ENCODE results near the gene CPNE1. TPM values are rescaled to one million over a fixed set of nuclear protein-coding genes. Genes with fewer than 3 reads are reported as not detected.
A peak's percentile ranks its signal among the peaks of the same experiment; 100 is the strongest.
"Not testable (repeated sequence)": the region's sequence is repeated elsewhere in the genome, so short reads cannot be mapped to it uniquely, and the experiment has no call there.

The CPNE1 gene
- polyA plus RNA-seq, 6 donors from 2014 or later = 178 to 542 (median 337) TPM

- not testable (repeated sequence) for H3K27me3 Mint-ChIP-seq; H3K4me3 Mint-ChIP-seq; ATAC-seq (ENCODE audit: low read depth in 2 of 2); H3K9me3 Mint-ChIP-seq; H3K4me1 Mint-ChIP-seq; H3K27ac Mint-ChIP-seq; DNase-seq
- H3K36me3 Mint-ChIP-seq = peaks cover 9 to 10% of the 10 kb centered on the region in 2 donors
These were observed 20.7 kb upstream of the CPNE1 start for GRCh38 chr20:35685368-35685767.

DNA sequence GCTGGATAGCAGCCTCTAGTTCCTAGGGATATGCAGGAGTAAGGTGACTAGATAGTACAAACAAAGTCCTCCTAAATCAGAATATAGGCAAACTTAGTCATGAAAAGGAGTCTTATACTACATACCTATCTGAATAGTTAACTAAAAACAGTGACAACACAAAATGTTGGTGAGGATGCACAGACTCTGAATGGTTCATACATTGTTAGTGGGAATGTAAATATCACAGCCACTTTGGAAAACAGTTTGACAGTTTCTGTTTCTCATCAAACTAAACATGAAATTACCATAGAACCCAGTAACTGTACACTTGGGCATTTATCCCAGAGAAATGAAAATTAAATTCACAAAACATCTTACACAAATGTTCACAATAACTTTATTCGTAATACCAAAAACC, 17.3 kb upstream of the CPNE1 start:
- no peaks in the 10 kb centered on the region for H3K27me3 Mint-ChIP-seq
- H3K36me3 Mint-ChIP-seq = peaks cover 0 to under 1% of the 10 kb centered on the region in 2 donors
- no peak overlapping the region for H3K4me3 Mint-ChIP-seq
- peaks cover 8 to 16% (median 15%) of the 10 kb centered on the region in 3 donors for H3K4me1 Mint-ChIP-seq
- H3K9me3 Mint-ChIP-seq = no peaks in the 10 kb centered on the region
- peak overlapping the region in 1 of 6 donors; percentile 26 for H3K27ac Mint-ChIP-seq
- DNase-seq (no peak), ATAC-seq (ENCODE audit: low read depth in 2 of 2) (no peak)

DNA sequence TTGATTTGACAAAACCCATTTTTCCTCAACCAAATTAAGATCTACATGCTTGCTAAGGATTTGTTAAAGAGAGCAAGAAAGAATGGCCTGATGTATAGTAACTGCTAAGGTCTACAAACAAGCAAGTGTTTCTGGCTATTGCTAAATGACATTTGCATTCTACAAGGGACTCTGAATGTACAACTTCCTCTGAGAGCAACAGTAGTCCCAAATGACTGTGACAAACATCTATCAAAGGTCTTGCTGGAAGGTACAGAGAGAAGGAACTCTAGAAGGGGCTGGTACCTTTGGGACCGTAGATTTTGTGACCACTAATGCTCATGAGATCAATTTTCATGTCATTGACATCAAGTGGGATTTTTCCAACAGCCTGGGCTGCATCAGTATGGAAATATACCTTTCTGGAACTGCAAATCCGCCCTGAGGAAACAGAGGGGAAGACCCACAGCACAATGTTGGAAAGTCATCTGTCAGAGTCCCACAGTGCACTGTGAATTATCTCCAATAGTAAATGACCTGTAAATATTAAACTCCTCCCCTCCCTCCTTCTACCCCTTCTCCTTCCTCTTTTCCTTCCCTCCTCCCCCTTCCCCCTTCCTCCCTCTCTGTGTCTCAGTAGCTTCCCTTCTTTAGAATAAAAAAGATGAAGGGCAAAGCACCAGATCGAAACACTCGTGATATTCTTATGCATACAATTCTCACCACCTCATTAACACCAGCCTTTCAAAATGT, 15.9 kb upstream of the CPNE1 start:
- DNase-seq (no peak), ATAC-seq (ENCODE audit: low read depth in 2 of 2) (peak; percentile 27 to 44)
- H3K4me1 Mint-ChIP-seq = peaks cover 8 to 16% (median 15%) of the 10 kb centered on the region in 3 donors
- no peaks in the 10 kb centered on the region for H3K9me3 Mint-ChIP-seq
- peak overlapping the region; percentile 12 to 89 (median 50) for H3K27ac Mint-ChIP-seq
- no peaks in the 10 kb centered on the region for H3K27me3 Mint-ChIP-seq
- H3K36me3 Mint-ChIP-seq = no peaks in the 10 kb centered on the region
- H3K4me3 Mint-ChIP-seq = no peak overlapping the region

DNA sequence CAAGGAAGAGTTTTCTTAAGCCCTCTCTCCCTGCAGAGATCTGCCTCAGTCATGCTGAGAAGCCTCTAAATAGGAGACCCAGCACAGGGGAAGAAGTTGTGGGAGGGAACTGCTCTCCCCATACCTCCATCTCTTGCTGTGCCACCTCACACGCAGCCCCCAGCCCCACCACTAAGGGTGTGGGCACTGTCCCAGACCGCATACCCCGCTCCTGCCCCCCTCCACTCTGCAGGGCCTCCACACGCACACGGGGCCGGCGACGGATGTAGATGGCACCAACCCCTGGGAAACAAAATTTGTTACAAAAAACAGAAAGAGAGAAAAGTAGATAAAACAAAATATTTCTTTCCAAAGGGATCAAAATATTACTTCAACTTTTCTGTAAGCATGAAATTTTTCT, 10.2 kb upstream of the CPNE1 start:
- peaks cover 15 to 23% of the 10 kb centered on the region in 2 donors for H3K36me3 Mint-ChIP-seq
- no peak overlapping the region for H3K4me3 Mint-ChIP-seq
- H3K9me3 Mint-ChIP-seq = no peaks in the 10 kb centered on the region
- H3K27ac Mint-ChIP-seq = no peak overlapping the region
- H3K4me1 Mint-ChIP-seq = peaks cover 0 to 2% (median 1%) of the 10 kb centered on the region in 3 donors
- ATAC-seq (ENCODE audit: low read depth in 2 of 2) (no peak), DNase-seq (no peak)
- H3K27me3 Mint-ChIP-seq = no peaks in the 10 kb centered on the region

- Mint-ChIP-seq H3K9me3 (no peaks in the 10 kb centered on the region), H3K27me3 (no peaks in the 10 kb centered on the region), H3K4me3 (peak overlapping the region in 1 of 8 donors; percentile 1), H3K27ac (no peak overlapping the region), H3K36me3 (peaks cover 23 to 33% of the 10 kb centered on the region in 2 donors), H3K4me1 (no peaks in the 10 kb centered on the region)
- DNase-seq (no peak), ATAC-seq (ENCODE audit: low read depth in 2 of 2) (no peak)
These were observed 9.2 kb upstream of the CPNE1 start for GRCh38 chr20:35673884-35674283.

GRCh38 chr20:35669681-35670080, 5.0 kb upstream of the CPNE1 start:
- ATAC-seq (ENCODE audit: low read depth in 2 of 2) (no peak), DNase-seq (no peak)
- no peak overlapping the region for H3K4me3 Mint-ChIP-seq
- peaks cover 4 to 7% (median 5%) of the 10 kb centered on the region in 3 donors for H3K4me1 Mint-ChIP-seq
- peaks cover 30 to 38% of the 10 kb centered on the region in 2 donors for H3K36me3 Mint-ChIP-seq
- H3K27me3 Mint-ChIP-seq = no peaks in the 10 kb centered on the region
- no peaks in the 10 kb centered on the region for H3K9me3 Mint-ChIP-seq
- H3K27ac Mint-ChIP-seq = no peak overlapping the region

GRCh38 chr20:35669221-35669620, 4.5 kb upstream of the CPNE1 start:
- Mint-ChIP-seq H3K4me1 (peaks cover 6 to 7% (median 7%) of the 10 kb centered on the region in 3 donors), H3K27me3 (no peaks in the 10 kb centered on the region), H3K9me3 (no peaks in the 10 kb centered on the region), H3K27ac (peak overlapping the region in 1 of 6 donors; percentile 49), H3K36me3 (peaks cover 30 to 38% of the 10 kb centered on the region in 2 donors), H3K4me3 (no peak overlapping the region)
- DNase-seq (no peak), ATAC-seq (ENCODE audit: low read depth in 2 of 2) (no peak)

DNA sequence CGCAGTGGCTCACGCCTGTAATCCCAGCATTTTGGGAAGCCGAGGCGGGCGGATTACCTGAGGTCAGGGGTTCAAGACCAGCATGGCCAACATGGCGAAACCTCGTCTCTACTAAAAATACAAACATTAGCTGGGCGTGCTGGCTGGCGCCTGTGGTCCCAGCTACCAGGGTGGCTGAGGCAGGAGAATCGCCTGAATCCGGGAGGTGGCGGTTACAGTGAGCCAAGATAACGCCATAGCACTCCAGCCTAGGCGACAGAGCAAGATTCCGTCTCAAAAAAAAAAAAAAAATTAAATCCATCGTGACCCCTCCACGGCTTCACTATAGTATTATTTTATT, 1.2 kb upstream of the CPNE1 start:
- DNase-seq = no peak

DNA sequence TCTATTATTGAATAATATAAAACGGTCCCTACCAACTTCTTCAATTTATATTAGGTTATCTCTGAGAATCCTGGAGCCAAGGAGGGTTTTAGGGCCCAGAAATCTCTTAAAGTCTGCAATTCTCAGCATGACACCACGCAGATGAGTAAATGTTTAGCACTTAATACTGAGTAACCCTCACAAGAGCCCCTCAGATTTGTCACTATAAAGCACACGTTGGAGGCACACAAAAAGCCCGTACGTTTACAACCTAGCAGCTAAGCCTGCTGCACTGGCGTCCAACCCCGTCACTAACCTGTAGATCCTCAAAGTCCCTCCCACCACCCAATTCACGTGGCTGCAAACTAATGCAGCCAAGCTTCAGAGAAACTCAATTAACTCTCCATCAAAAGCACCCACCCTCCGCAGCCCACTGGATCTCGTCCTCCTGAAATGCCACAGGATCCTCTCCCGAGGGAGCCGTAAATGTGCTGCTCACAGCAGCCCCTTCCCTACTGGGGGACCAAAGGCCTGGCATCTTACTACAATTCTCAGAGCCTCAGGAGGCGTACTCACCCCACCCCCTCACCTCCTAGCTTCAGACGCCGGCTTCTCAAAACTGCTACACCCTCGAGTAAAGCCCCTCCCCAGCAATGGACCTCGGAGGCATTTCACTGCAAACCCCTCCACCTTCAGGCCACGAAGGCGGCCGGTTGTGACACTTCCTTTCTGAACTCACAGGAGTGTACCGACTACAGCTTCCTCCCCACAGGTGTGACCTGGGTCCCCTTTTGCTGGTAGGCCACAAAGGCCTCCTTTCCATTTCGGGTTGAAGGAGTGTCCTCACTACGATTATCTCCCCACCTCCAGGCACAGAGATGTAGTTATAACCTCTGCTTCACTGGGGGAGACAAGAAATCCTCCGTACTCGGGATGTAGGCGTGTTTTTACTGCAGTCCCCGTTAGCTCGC, 909 bp downstream of the CPNE1 start:
- peak; percentile 79 for DNase-seq
- peaks cover 5 to 6% of the 10 kb centered on the region in 2 donors for H3K36me3 Mint-ChIP-seq
- H3K9me3 Mint-ChIP-seq = no peaks in the 10 kb centered on the region
- peak; percentile 56 to 66 for ATAC-seq (ENCODE audit: low read depth in 2 of 2)
- peak overlapping the region; percentile 98 to 100 (median 99) for H3K27ac Mint-ChIP-seq
- H3K4me3 Mint-ChIP-seq = peak overlapping the region; percentile 87 to 99 (median 96)
- peaks cover 44 to 58% (median 53%) of the 10 kb centered on the region in 3 donors for H3K4me1 Mint-ChIP-seq
- no peaks in the 10 kb centered on the region for H3K27me3 Mint-ChIP-seq

More for the DNA sequence above, 1.2 kb upstream of the CPNE1 start:
- H3K9me3 Mint-ChIP-seq = no peaks in the 10 kb centered on the region
- no peaks in the 10 kb centered on the region for H3K27me3 Mint-ChIP-seq
- H3K4me1 Mint-ChIP-seq = peaks cover 34 to 38% (median 36%) of the 10 kb centered on the region in 3 donors
- ATAC-seq (ENCODE audit: low read depth in 2 of 2) = no peak
- H3K27ac Mint-ChIP-seq = peak overlapping the region in 3 of 6 donors; percentile 72 to 90 (median 84)
- H3K36me3 Mint-ChIP-seq = peaks cover 24 to 25% of the 10 kb centered on the region in 2 donors
- H3K4me3 Mint-ChIP-seq = peak overlapping the region in 4 of 8 donors; percentile 29 to 98 (median 40)

DNA sequence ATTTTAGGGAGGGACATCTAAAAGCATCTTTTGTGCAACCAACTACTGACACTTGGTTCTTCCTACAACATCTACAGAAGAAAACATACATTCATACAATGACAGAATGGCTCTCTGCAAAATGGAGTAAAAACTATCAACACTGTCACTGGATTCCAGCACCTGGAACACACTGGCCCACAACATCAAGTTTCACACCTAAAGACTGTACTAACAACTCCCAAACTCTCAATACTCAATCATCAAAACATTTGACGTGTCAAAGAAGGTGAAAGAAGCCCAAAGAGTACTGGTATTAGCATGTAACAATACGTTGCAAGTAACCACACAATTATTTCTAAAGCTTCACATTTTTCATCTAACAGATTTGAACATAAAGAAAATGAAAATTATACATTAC, 2.1 kb downstream of the CPNE1 start:
- no peaks in the 10 kb centered on the region for H3K9me3 Mint-ChIP-seq
- H3K36me3 Mint-ChIP-seq = no peaks in the 10 kb centered on the region
- DNase-seq = no peak
- peak overlapping the region; percentile 87 to 99 (median 96) for H3K4me3 Mint-ChIP-seq
- peak overlapping the region; percentile 83 to 100 (median 98) for H3K27ac Mint-ChIP-seq
- ATAC-seq (ENCODE audit: low read depth in 2 of 2) = no peak
- peaks cover 46 to 66% (median 55%) of the 10 kb centered on the region in 3 donors for H3K4me1 Mint-ChIP-seq
- no peaks in the 10 kb centered on the region for H3K27me3 Mint-ChIP-seq

DNA sequence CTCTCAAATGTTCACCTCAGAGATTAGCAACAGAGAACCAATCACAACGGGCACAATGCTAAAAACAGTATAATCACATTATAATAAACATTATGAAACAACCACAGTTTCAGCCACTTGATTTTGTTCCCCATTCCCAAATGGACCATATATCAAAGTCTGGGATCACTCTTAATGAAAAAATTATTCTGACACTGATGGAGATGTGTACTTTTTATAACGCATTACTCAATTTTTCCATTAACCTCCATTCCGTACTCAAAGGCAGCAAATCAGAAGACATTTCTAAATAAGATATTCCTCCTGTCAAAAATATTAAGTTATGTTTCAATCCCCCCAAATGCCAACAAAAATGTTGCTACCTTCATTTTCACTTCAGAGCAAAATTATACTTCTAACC, 2.8 kb downstream of the CPNE1 start:
- Mint-ChIP-seq H3K27ac (peak overlapping the region; percentile 34 to 100 (median 90)), H3K4me1 (peaks cover 51 to 70% (median 61%) of the 10 kb centered on the region in 3 donors), H3K9me3 (no peaks in the 10 kb centered on the region), H3K27me3 (no peaks in the 10 kb centered on the region), H3K36me3 (no peaks in the 10 kb centered on the region), H3K4me3 (peak overlapping the region; percentile 71 to 99 (median 94))
- ATAC-seq (ENCODE audit: low read depth in 2 of 2) (no peak), DNase-seq (no peak)

DNA sequence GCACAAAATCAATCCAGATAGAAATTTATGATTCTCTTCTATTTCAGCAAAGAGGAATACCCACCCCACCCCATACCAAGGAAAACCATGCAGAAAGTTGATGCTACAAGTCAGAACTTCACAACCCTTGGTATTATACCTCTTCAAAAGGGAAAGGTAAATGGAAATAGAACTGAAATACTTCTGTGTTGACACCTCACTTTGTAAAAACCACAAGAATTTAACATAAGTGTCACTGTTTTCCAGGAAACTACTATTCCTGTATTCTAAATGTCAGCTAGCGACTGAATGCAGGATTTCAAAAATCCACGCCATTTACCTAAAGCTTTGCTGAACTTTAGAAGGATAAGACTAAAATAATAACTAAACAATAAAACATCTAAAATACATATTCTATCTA, 3.6 kb downstream of the CPNE1 start:
- Mint-ChIP-seq H3K9me3 (no peaks in the 10 kb centered on the region), H3K36me3 (no peaks in the 10 kb centered on the region), H3K4me3 (peak overlapping the region in 5 of 8 donors; percentile 87 to 99 (median 96)), H3K27ac (peak overlapping the region in 4 of 6 donors; percentile 42 to 99 (median 94)), H3K4me1 (peaks cover 51 to 74% (median 65%) of the 10 kb centered on the region in 3 donors), H3K27me3 (no peaks in the 10 kb centered on the region)
- ATAC-seq (ENCODE audit: low read depth in 2 of 2) (no peak), DNase-seq (no peak)

DNA sequence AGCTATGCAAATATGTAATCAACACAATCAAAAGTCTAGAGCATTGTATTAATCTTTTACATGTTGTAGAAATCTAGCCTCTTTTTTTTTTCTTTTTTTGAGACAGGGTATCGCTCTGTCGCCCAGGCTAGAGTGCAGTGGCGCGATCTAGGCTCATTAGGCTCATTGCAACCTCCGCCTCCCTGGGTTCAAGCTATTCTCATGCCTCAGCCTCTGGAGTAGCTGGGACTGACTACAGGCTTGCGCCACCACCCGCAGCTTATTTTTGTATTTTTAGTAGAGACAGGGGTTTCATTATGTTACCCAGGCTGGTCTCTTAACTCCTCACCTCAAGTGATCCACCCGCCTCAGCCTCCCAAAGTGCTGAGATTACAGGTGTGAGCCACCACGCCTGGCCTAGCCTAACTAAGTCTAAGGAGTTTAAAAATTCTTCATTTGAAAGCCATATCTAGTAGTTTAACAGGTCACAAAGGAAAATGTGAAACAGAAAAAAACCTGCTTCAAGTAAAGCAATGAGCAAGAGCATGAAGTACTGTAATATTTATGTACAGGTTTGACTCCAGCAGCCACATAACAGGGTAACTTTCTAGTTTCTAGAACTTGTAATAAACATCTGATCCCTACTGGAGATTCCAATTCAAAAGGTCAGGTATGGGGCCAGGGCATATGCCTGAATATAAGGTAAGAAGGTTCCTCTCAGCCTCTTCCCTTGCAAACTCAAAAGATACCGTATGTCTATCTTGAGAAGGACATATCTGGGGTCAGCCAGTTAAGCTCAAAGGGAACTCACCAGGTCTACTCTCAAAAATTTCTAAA, 4.4 kb downstream of the CPNE1 start:
- ATAC-seq (ENCODE audit: low read depth in 2 of 2) (no peak), DNase-seq (no peak)
- H3K4me1 Mint-ChIP-seq = peaks cover 51 to 74% (median 65%) of the 10 kb centered on the region in 3 donors
- H3K36me3 Mint-ChIP-seq = no peaks in the 10 kb centered on the region
- H3K4me3 Mint-ChIP-seq = peak overlapping the region in 7 of 8 donors; percentile 9 to 99 (median 25)
- H3K27ac Mint-ChIP-seq = peak overlapping the region in 5 of 6 donors; percentile 16 to 99 (median 65)
- no peaks in the 10 kb centered on the region for H3K9me3 Mint-ChIP-seq
- no peaks in the 10 kb centered on the region for H3K27me3 Mint-ChIP-seq
